Stimulated activated naive CD8-positive, alpha-beta T cell treated with anti-CD3 and anti-CD28 coated beads, Interleukin-15, Interleukin-2, amounts not matched to agents 100 ng/mL and 50 ng/mL, for 24 hours (primary cell): ENCODE data around the gene GTF3C6.
"Not testable (repeated sequence)": the region's sequence is repeated elsewhere in the genome, so short reads cannot be mapped to it uniquely, and the experiment has no call there.

ENCODE experiments used
- H3K27ac Mint-ChIP-seq: one replicate; pipeline ENCODE4 v1.8.0; 2021; ENCODE audit warnings: mild to moderate bottlenecking, mixed read lengths
- H3K27me3 Mint-ChIP-seq: one replicate; pipeline ENCODE4 v1.8.0; 2021; ENCODE audit warnings: mixed read lengths
- H3K36me3 Mint-ChIP-seq: one replicate; pipeline ENCODE4 v1.8.0; 2021; ENCODE audit warnings: low read depth, mixed read lengths
- H3K4me1 Mint-ChIP-seq: one replicate; pipeline ENCODE4 v1.8.0; 2021; ENCODE audit warnings: low read depth, mixed read lengths
- H3K4me3 Mint-ChIP-seq: one replicate; pipeline ENCODE4 v1.8.0; 2021; ENCODE audit warnings: mild to moderate bottlenecking, mixed read lengths
- H3K9me3 Mint-ChIP-seq: one replicate; pipeline ENCODE4 v1.8.0; 2021; ENCODE audit warnings: mixed read lengths

GTF3C6 gene

GRCh38 chr6:111011360-111012142 is 53.0 kb downstream of the GTF3C6 start:
- Mint-ChIP-seq H3K27me3 (no peaks in the 10 kb centered on the region), H3K4me1 (peaks cover 4% of the 10 kb centered on the region), H3K4me3 (no peak overlapping the region), H3K27ac (no peak overlapping the region), H3K36me3 (peaks cover 64% of the 10 kb centered on the region), H3K9me3 (no peaks in the 10 kb centered on the region)

- Mint-ChIP-seq H3K27ac (no peak overlapping the region), H3K4me3 (no peak overlapping the region), H3K36me3 (peaks cover 62% of the 10 kb centered on the region), H3K27me3 (no peaks in the 10 kb centered on the region), H3K9me3 (no peaks in the 10 kb centered on the region), H3K4me1 (peaks cover 4% of the 10 kb centered on the region)
Observed at GRCh38 chr6:111012143-111012452, 53.6 kb downstream of the GTF3C6 start.

GRCh38 chr6:111012520-111012919 is 54.0 kb downstream of the GTF3C6 start:
- H3K27ac Mint-ChIP-seq, H3K4me1 Mint-ChIP-seq, H3K4me3 Mint-ChIP-seq, H3K27me3 Mint-ChIP-seq, H3K9me3 Mint-ChIP-seq: not testable (repeated sequence)
- peaks cover 59% of the 10 kb centered on the region for H3K36me3 Mint-ChIP-seq

- Mint-ChIP-seq H3K9me3 (no peaks in the 10 kb centered on the region), H3K27me3 (no peaks in the 10 kb centered on the region), H3K4me1 (peaks cover 4% of the 10 kb centered on the region), H3K4me3 (no peak overlapping the region), H3K36me3 (peaks cover 57% of the 10 kb centered on the region), H3K27ac (no peak overlapping the region)
Observed at GRCh38 chr6:111013144-111013915, 54.8 kb downstream of the GTF3C6 start.

- H3K36me3 Mint-ChIP-seq: peaks cover 49% of the 10 kb centered on the region
- H3K27ac Mint-ChIP-seq: no peak overlapping the region
- H3K9me3 Mint-ChIP-seq: no peaks in the 10 kb centered on the region
- no peak overlapping the region for H3K4me3 Mint-ChIP-seq
- H3K27me3 Mint-ChIP-seq: no peaks in the 10 kb centered on the region
- peaks cover 4% of the 10 kb centered on the region for H3K4me1 Mint-ChIP-seq
Observed at GRCh38 chr6:111015389-111016124, 57.1 kb downstream of the GTF3C6 start.

- not testable (repeated sequence) for H3K27me3 Mint-ChIP-seq, H3K4me1 Mint-ChIP-seq, H3K9me3 Mint-ChIP-seq, H3K27ac Mint-ChIP-seq, H3K4me3 Mint-ChIP-seq
- H3K36me3 Mint-ChIP-seq: peaks cover 43% of the 10 kb centered on the region
Observed at GRCh38 chr6:111017241-111017640, 58.7 kb downstream of the GTF3C6 start.
